Measurements from ENCODE around the gene TRPM5. TPM values are rescaled to one million over a fixed set of nuclear protein-coding genes. Genes with fewer than 3 reads are reported as not detected.
A peak's percentile ranks its signal among the peaks of the same experiment; 100 is the strongest.

Gene TRPM5
- total and polyA plus RNA-seq, 2 of the 8 experiments (the other 6 are each of a cell fraction or from before 2014, with no cell fraction given) = 0.02 TPM; not detected in 1

- Histone ChIP-seq H3K79me2 (ENCODE audit: control insufficient read depth in 1 of 2, insufficient read depth in 2 of 2, low read length in 2 of 2) (no peaks in the 10 kb centered on the region), H4K8ac (ENCODE audit: extremely low read depth, insufficient read depth, low read length) (no peak overlapping the region), H3K79me1 (ENCODE audit: low read depth, low read length) (no peaks in the 10 kb centered on the region), H3K14ac (ENCODE audit: insufficient read length) (no peak overlapping the region), H2AK5ac (ENCODE audit: low read depth, low read length) (no peak overlapping the region), H3K4me1 (replicated peaks in 1 of 4; ENCODE audit: control insufficient read depth in 3 of 4, insufficient read depth in 4 of 4, low read length in 3 of 4) (no peaks in the 10 kb centered on the region), H2BK120ac (replicated peaks; ENCODE audit: low read depth, low read length) (no peak overlapping the region), H3K18ac (ENCODE audit: extremely low read depth, low read length) (no peak overlapping the region), H3K56ac (replicated peaks; ENCODE audit: insufficient read length, low read depth, low read length) (no peak overlapping the region), H4K20me1 (replicated peaks in 1 of 2; ENCODE audit: control insufficient read depth in 1 of 2, insufficient read depth in 2 of 2, low read length in 2 of 2) (peaks cover 0 to 9% of the 10 kb centered on the region in 2 experiments), H3K36me3 (ENCODE audit: control insufficient read depth in 2 of 4, insufficient read depth in 4 of 4, low read length in 3 of 4) (no peaks in the 10 kb centered on the region), H3K4ac (replicated peaks; ENCODE audit: insufficient read length, low read depth, low read length) (no peak overlapping the region), H3K4me2 (ENCODE audit: insufficient read depth in 1 of 2, low read depth in 2 of 2, low read length in 2 of 2) (no peak overlapping the region), H2BK12ac (ENCODE audit: low read depth, low read length) (no peak overlapping the region), H3K23ac (ENCODE audit: insufficient read length) (no peak overlapping the region), H3K27ac (ENCODE audit: low read depth, low read length) (no peak overlapping the region), H2BK5ac (ENCODE audit: low read depth, low read length) (no peak overlapping the region; the same call in 1 of the 2 replicates), H3K23me2 (ENCODE audit: low read depth, low read length) (no peaks in the 10 kb centered on the region; the same call in 1 of the 2 replicates), H2BK15ac (ENCODE audit: low read length) (0 out of 2 replicates have a peak overlapping the region, but pooled peaks have one; percentile 53), H3K9me3 (ENCODE audit: insufficient read depth in 2 of 2, low read depth in 1 of 2, low read length in 1 of 2) (no peaks in the 10 kb centered on the region), H3K9ac (replicated peaks in 1 of 4; ENCODE audit: extremely low read depth in 1 of 4, low read depth in 3 of 4, low read length in 3 of 4) (no peak overlapping the region), H4K91ac (replicated peaks; ENCODE audit: insufficient read length, low read length) (no peak overlapping the region), H3K4me3 (ENCODE audit: extremely low read depth in 1 of 4, insufficient read depth in 2 of 4, low read depth in 3 of 4, low read length in 4 of 4) (no peak overlapping the region), H2BK20ac (ENCODE audit: low read length) (no peak overlapping the region), H3K27me3 (replicated peaks in 1 of 4; ENCODE audit: control insufficient read depth in 3 of 4, extremely low read depth in 1 of 4, insufficient read depth in 3 of 4, low read length in 3 of 4) (peaks cover 0 to 30% (median 20%) of the 10 kb centered on the region in 4 experiments; a peak in 6 of 7 replicates), H4K5ac (ENCODE audit: insufficient read length, low read depth, low read length) (no peak overlapping the region), H2AFZ (ENCODE audit: low read length) (no peak overlapping the region)
- ChIA-PET CTCF (ENCODE audit: partially characterized antibody) (interaction anchor here (3.3 kb wide), 1 partner anchor 60 kb away, joined by 14 read pairs; no protein-coding TSS in a partner anchor), POLR2A (ENCODE audit: partially characterized antibody) (no interaction called here)
- DNase-seq (ENCODE audit: low read depth in 1 of 2, low spot score in 2 of 2) = no peak
- FAIRE-seq = no peak
- 82% methylated on average over 17 of the region's 17 CpGs; no CpG with 5 or more reads in 1 of the 2 experiments for WGBS, 2 experiments (ENCODE audit: extremely low coverage in 1 of 2, insufficient coverage in 1 of 2, insufficient read length in 1 of 2, insufficient replicate concordance in 2 of 2, low coverage in 1 of 2, low lambda C conversion rate in 2 of 2, missing lambda C conversion rate in 1 of 2)
- TF ChIP-seq CBX5 (IDR thresholded peaks at IDR 0.05; ENCODE audit: low read depth, low read length) (no peak), JUND (IDR thresholded peaks at IDR 0.05; ENCODE audit: low read length) (no peak), YY1 (IDR thresholded peaks at IDR 0.05; ENCODE audit: low read depth, low read length) (no peak), CHD2 (IDR thresholded peaks at IDR 0.05; ENCODE audit: low read length) (no peak), ASH2L (IDR thresholded peaks at IDR 0.05; ENCODE audit: low read length) (no peak), EZH2 (IDR thresholded peaks at IDR 0.05; ENCODE audit: low read depth, low read length, severe bottlenecking) (no peak), ZNF274 (IDR thresholded peaks at IDR 0.05; ENCODE audit: borderline replicate concordance, extremely low read depth, low read length) (no peak), CREB1 (IDR thresholded peaks at IDR 0.05) (no peak), CBX8 (IDR thresholded peaks at IDR 0.05; ENCODE audit: borderline replicate concordance, low read depth, low read length) (no peak), KDM5A (IDR thresholded peaks at IDR 0.05; ENCODE audit: low read length) (no peak)
- TF ChIP-seq, protein P1, sequence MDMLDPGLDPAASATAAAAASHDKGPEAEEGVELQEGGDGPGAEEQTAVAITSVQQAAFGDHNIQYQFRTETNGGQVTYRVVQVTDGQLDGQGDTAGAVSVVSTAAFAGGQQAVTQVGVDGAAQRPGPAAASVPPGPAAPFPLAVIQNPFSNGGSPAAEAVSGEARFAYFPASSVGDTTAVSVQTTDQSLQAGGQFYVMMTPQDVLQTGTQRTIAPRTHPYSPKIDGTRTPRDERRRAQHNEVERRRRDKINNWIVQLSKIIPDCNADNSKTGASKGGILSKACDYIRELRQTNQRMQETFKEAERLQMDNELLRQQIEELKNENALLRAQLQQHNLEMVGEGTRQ (IDR thresholded peaks at IDR 0.05; ENCODE audit: low read length) = no peak
- TF ChIP-seq, protein P2, sequence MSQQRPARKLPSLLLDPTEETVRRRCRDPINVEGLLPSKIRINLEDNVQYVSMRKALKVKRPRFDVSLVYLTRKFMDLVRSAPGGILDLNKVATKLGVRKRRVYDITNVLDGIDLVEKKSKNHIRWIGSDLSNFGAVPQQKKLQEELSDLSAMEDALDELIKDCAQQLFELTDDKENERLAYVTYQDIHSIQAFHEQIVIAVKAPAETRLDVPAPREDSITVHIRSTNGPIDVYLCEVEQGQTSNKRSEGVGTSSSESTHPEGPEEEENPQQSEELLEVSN (IDR thresholded peaks at IDR 0.05) = no peak
These were observed 26.9 kb upstream of the TRPM5 start for GRCh38 chr11:2471048-2471803.

Measured in H1 (cell line).